Measurements from ENCODE around the gene SH2D1B. TPM values are rescaled to one million over a fixed set of nuclear protein-coding genes. Genes with fewer than 3 reads are reported as not detected.

SH2D1B gene
- total RNA-seq, 1 experiment from 2014 or later = 0.34 TPM

GRCh38 chr1:162358928-162359327 is 53.0 kb downstream of the SH2D1B start:
- H3K36me3 ChIP-seq (ENCODE audit: insufficient read depth, low read length, poor library complexity, severe bottlenecking) = peaks cover 19% of the 10 kb centered on the region
- peaks cover 31% of the 10 kb centered on the region for H3K4me1 ChIP-seq (ENCODE audit: insufficient read depth, low read length, poor library complexity, severe bottlenecking)
- no peak overlapping the region for H3K4me3 ChIP-seq (ENCODE audit: low read depth, low read length, poor library complexity, severe bottlenecking)
- DNase-seq (ENCODE audit: low spot score) = no peak
- intact Hi-C loops (cut with micrococcal nuclease; ENCODE audit: unreplicated experiment) = no loop called here
- BruUV-seq (replicated peaks) = no TSS peak
- peak overlapping the region; percentile 56 for H3K27ac ChIP-seq (ENCODE audit: low read depth, low read length, poor library complexity, severe bottlenecking)
- CTCF ChIA-PET = no interaction called here
- POLR2A ChIA-PET (ENCODE audit: low non-redundant PET) = interaction anchor here (0.8 kb wide), 1 partner anchor 9 kb away, joined by 18 read pairs; no protein-coding TSS in a partner anchor
- no peaks in the 10 kb centered on the region for H3K9me3 ChIP-seq (ENCODE audit: low read depth, low read length, poor library complexity, severe bottlenecking)
- TF ChIP-seq, protein P1, sequence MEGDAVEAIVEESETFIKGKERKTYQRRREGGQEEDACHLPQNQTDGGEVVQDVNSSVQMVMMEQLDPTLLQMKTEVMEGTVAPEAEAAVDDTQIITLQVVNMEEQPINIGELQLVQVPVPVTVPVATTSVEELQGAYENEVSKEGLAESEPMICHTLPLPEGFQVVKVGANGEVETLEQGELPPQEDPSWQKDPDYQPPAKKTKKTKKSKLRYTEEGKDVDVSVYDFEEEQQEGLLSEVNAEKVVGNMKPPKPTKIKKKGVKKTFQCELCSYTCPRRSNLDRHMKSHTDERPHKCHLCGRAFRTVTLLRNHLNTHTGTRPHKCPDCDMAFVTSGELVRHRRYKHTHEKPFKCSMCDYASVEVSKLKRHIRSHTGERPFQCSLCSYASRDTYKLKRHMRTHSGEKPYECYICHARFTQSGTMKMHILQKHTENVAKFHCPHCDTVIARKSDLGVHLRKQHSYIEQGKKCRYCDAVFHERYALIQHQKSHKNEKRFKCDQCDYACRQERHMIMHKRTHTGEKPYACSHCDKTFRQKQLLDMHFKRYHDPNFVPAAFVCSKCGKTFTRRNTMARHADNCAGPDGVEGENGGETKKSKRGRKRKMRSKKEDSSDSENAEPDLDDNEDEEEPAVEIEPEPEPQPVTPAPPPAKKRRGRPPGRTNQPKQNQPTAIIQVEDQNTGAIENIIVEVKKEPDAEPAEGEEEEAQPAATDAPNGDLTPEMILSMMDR (conservative IDR thresholded peaks at IDR 0.05; ENCODE audit: low read depth, low read length) = no peak
- TF ChIP-seq EZH2 (IDR thresholded peaks at IDR 0.05; ENCODE audit: borderline replicate concordance, low read depth, low read length, poor library complexity, severe bottlenecking) = no peak
- H3K27me3 ChIP-seq (replicated peaks; ENCODE audit: insufficient read depth, low read depth, low read length, poor library complexity) = no peaks in the 10 kb centered on the region

DNA sequence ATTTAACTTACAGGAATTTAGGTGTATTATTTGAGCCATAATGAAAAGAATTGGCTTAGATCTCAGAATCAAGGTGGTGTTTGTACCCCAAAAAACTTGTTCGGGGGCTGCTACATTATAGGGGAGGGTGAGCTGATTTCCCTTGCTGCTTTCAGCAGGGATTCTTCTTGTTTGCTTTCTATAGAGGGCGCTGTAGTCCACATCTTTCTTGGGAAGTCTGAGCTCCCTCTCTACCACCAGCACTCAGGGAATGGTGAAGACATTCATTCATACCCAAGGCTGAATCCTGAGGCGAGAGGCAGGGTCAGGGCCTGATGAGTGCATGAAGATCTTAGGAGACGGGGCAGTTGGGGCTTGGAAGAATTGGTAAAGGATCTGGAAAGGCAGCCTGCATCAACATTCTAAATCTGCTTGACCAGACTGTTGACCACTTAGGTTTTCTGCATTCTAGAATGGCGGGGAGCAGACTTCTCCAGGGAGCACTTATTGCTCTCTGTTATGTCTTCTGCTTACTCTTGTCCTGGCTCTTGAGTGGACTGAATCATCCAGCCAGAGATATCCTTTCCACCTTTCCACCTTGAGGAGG is 54.2 kb downstream of the SH2D1B start:
- CTCF ChIA-PET = interaction anchor here (0.5 to 1.0 kb wide), 4 partner anchors 15 to 302 kb away, joined by 3 to 12 read pairs (median 3); no protein-coding TSS in a partner anchor
- Histone ChIP-seq H3K4me1 (ENCODE audit: insufficient read depth, low read length, poor library complexity, severe bottlenecking) (peaks cover 31% of the 10 kb centered on the region), H3K36me3 (ENCODE audit: insufficient read depth, low read length, poor library complexity, severe bottlenecking) (peaks cover 19% of the 10 kb centered on the region), H3K4me3 (ENCODE audit: low read depth, low read length, poor library complexity, severe bottlenecking) (no peak overlapping the region), H3K27ac (ENCODE audit: low read depth, low read length, poor library complexity, severe bottlenecking) (peak overlapping the region; percentile 56), H3K27me3 (replicated peaks; ENCODE audit: insufficient read depth, low read depth, low read length, poor library complexity) (no peaks in the 10 kb centered on the region), H3K9me3 (ENCODE audit: low read depth, low read length, poor library complexity, severe bottlenecking) (no peaks in the 10 kb centered on the region)
- no peak for TF ChIP-seq EZH2 (IDR thresholded peaks at IDR 0.05; ENCODE audit: borderline replicate concordance, low read depth, low read length, poor library complexity, severe bottlenecking)
- TF ChIP-seq, protein P1 (conservative IDR thresholded peaks at IDR 0.05; ENCODE audit: low read depth, low read length) = peak; percentile 91
- peak; percentile 86 for DNase-seq (ENCODE audit: low spot score)
- POLR2A ChIA-PET (ENCODE audit: low non-redundant PET) = no interaction called here
- no TSS peak for BruUV-seq (replicated peaks)
- intact Hi-C loops (cut with micrococcal nuclease; ENCODE audit: unreplicated experiment) = no loop called here

- no peak overlapping the region for H3K4me3 ChIP-seq (ENCODE audit: low read depth, low read length, poor library complexity, severe bottlenecking)
- TF ChIP-seq, protein P1 (conservative IDR thresholded peaks at IDR 0.05; ENCODE audit: low read depth, low read length) = no peak
- no peak for TF ChIP-seq EZH2 (IDR thresholded peaks at IDR 0.05; ENCODE audit: borderline replicate concordance, low read depth, low read length, poor library complexity, severe bottlenecking)
- ChIA-PET CTCF (no interaction called here), POLR2A (ENCODE audit: low non-redundant PET) (no interaction called here)
- no TSS peak for BruUV-seq (replicated peaks)
- H3K27ac ChIP-seq (ENCODE audit: low read depth, low read length, poor library complexity, severe bottlenecking) = no peak overlapping the region
- peaks cover 36% of the 10 kb centered on the region for H3K4me1 ChIP-seq (ENCODE audit: insufficient read depth, low read length, poor library complexity, severe bottlenecking)
- H3K9me3 ChIP-seq (ENCODE audit: low read depth, low read length, poor library complexity, severe bottlenecking) = no peaks in the 10 kb centered on the region
- intact Hi-C loops (cut with micrococcal nuclease; ENCODE audit: unreplicated experiment) = no loop called here
- DNase-seq (ENCODE audit: low spot score) = no peak
- no peaks in the 10 kb centered on the region for H3K27me3 ChIP-seq (replicated peaks; ENCODE audit: insufficient read depth, low read depth, low read length, poor library complexity)
- H3K36me3 ChIP-seq (ENCODE audit: insufficient read depth, low read length, poor library complexity, severe bottlenecking) = peaks cover 19% of the 10 kb centered on the region
Observed at GRCh38 chr1:162353702-162354101, 58.2 kb downstream of the SH2D1B start.
